Muscle of leg (tissue), 11 donors: ENCODE results near the gene COL23A1. TPM values are rescaled to one million over a fixed set of nuclear protein-coding genes. Genes with fewer than 3 reads are reported as not detected.

Experiments used
- DNase-seq: peaks from one replicate; pipeline ENCODE4 v3.0.0; 2013
- H3K27ac ChIP-seq: one replicate; pipeline ENCODE4 v1.5.1; 2013; ENCODE audit warnings: mild to moderate bottlenecking, low read length, control low read depth
- H3K27me3 ChIP-seq: one replicate; pipeline ENCODE4 v1.6.1; 2013; ENCODE audit warnings: low read length; ENCODE audit not compliant: control insufficient read depth, insufficient read depth
- H3K36me3 ChIP-seq: one replicate; pipeline ENCODE4 v1.6.1; 2013; ENCODE audit warnings: low read length; ENCODE audit not compliant: control insufficient read depth, insufficient read depth
- H3K4me1 ChIP-seq: one replicate; pipeline ENCODE4 v1.6.1; 2013; ENCODE audit warnings: low read length; ENCODE audit not compliant: control insufficient read depth, insufficient read depth
- H3K4me3 ChIP-seq: one replicate; pipeline ENCODE4 v1.5.1; 2013; ENCODE audit warnings: low read length, control low read depth
- H3K9me3 ChIP-seq: replicated peaks from 2 replicates; pipeline ENCODE4 v1.6.1; 2013; ENCODE audit warnings: low read depth, low read length; ENCODE audit not compliant: control insufficient read depth
- WGBS: methylation state at CpG from one replicate; pipeline ENCODE4 v1.1.5; 2013; ENCODE audit warnings: missing lambda C conversion rate; ENCODE audit not compliant: insufficient coverage; 5-methylcytosine and 5-hydroxymethylcytosine counted together
- polyA plus RNA-seq, 8 donors: library from polyadenylated mRNA; unstranded; fragments of 120-200 nt; gene quantifications; one replicate each; pipeline versions ENCODE4 v1.2.1 to v1.2.3, GENCODE V29; 2013; ENCODE audit warnings: inconsistent platforms in 1 of 8, low replicate concordance in 1 of 8; ENCODE audit not compliant: insufficient read length in 8 of 8, insufficient read depth in 1 of 8
- total RNA-seq: library from RNA; stranded (reverse); fragments of 120-200 nt; gene quantifications from one replicate; pipeline ENCODE4 v1.2.4, GENCODE V29; 2013

Gene COL23A1
- total and polyA plus RNA-seq, 9 donors: 1.3 to 5.1 (median 3.0) TPM

- Histone ChIP-seq H3K36me3 (no peaks in the 10 kb centered on the region), H3K4me1 (peaks cover 10% of the 10 kb centered on the region), H3K27ac (no peak overlapping the region), H3K9me3 (no peaks in the 10 kb centered on the region), H3K4me3 (no peak overlapping the region), H3K27me3 (peaks cover 6% of the 10 kb centered on the region)
- DNase-seq: no peak
- WGBS: 77% methylated on average over 7 of the region's 12 CpGs
Observed at GRCh38 chr5:178547052-178547666, 43.0 kb downstream of the COL23A1 start.

GRCh38 chr5:178546675-178547033 is 43.5 kb downstream of the COL23A1 start:
- no peak overlapping the region for H3K27ac ChIP-seq
- DNase-seq: no peak
- no peaks in the 10 kb centered on the region for H3K9me3 ChIP-seq
- peaks cover 3% of the 10 kb centered on the region for H3K27me3 ChIP-seq
- H3K4me3 ChIP-seq: no peak overlapping the region
- peaks cover 10% of the 10 kb centered on the region for H3K4me1 ChIP-seq
- WGBS: 86% methylated on average over 9 of the region's 9 CpGs
- H3K36me3 ChIP-seq: no peaks in the 10 kb centered on the region

- Histone ChIP-seq H3K4me1 (peaks cover 6% of the 10 kb centered on the region), H3K4me3 (no peak overlapping the region), H3K27ac (no peak overlapping the region), H3K27me3 (no peaks in the 10 kb centered on the region), H3K9me3 (no peaks in the 10 kb centered on the region), H3K36me3 (no peaks in the 10 kb centered on the region)
- WGBS: 92% methylated on average over 12 of the region's 16 CpGs
- no peak for DNase-seq
Observed at GRCh38 chr5:178545941-178546674, 44.1 kb downstream of the COL23A1 start.

- no peak for DNase-seq
- 61% methylated on average over 7 of the region's 9 CpGs for WGBS
- no peaks in the 10 kb centered on the region for H3K27me3 ChIP-seq
- H3K27ac ChIP-seq: no peak overlapping the region
- no peak overlapping the region for H3K4me3 ChIP-seq
- H3K36me3 ChIP-seq: no peaks in the 10 kb centered on the region
- no peaks in the 10 kb centered on the region for H3K9me3 ChIP-seq
- peaks cover 6% of the 10 kb centered on the region for H3K4me1 ChIP-seq
Observed at GRCh38 chr5:178545176-178545575, 45.0 kb downstream of the COL23A1 start.

- WGBS: 94% methylated on average over 22 of the region's 22 CpGs
- Histone ChIP-seq H3K4me3 (no peak overlapping the region), H3K27ac (no peak overlapping the region), H3K9me3 (no peaks in the 10 kb centered on the region), H3K36me3 (no peaks in the 10 kb centered on the region), H3K4me1 (peaks cover 6% of the 10 kb centered on the region), H3K27me3 (no peaks in the 10 kb centered on the region)
- no peak for DNase-seq
Observed at GRCh38 chr5:178544166-178544834, 45.9 kb downstream of the COL23A1 start.

- Histone ChIP-seq H3K4me1 (peaks cover 3% of the 10 kb centered on the region), H3K9me3 (no peaks in the 10 kb centered on the region), H3K27ac (no peak overlapping the region), H3K36me3 (no peaks in the 10 kb centered on the region), H3K27me3 (no peaks in the 10 kb centered on the region), H3K4me3 (no peak overlapping the region)
- DNase-seq: peak; percentile 78
- WGBS: 13% methylated on average over 4 of the region's 7 CpGs
Observed at GRCh38 chr5:178542455-178542854, 47.7 kb downstream of the COL23A1 start.

- WGBS: 95% methylated on average over 4 of the region's 6 CpGs
- DNase-seq: no peak
- Histone ChIP-seq H3K4me3 (no peak overlapping the region), H3K27ac (no peak overlapping the region), H3K4me1 (no peaks in the 10 kb centered on the region), H3K27me3 (no peaks in the 10 kb centered on the region), H3K9me3 (no peaks in the 10 kb centered on the region), H3K36me3 (no peaks in the 10 kb centered on the region)
Observed at GRCh38 chr5:178540526-178540925, 49.7 kb downstream of the COL23A1 start.

GRCh38 chr5:178538741-178539229 is 51.4 kb downstream of the COL23A1 start:
- no peak for DNase-seq
- Histone ChIP-seq H3K4me3 (no peak overlapping the region), H3K4me1 (no peaks in the 10 kb centered on the region), H3K27me3 (no peaks in the 10 kb centered on the region), H3K27ac (no peak overlapping the region), H3K9me3 (no peaks in the 10 kb centered on the region), H3K36me3 (no peaks in the 10 kb centered on the region)
- WGBS: 65% methylated on average over 3 of the region's 7 CpGs

GRCh38 chr5:178537467-178538371 is 52.5 kb downstream of the COL23A1 start:
- no peak for DNase-seq

More at GRCh38 chr5:178537467-178538371, 52.5 kb downstream of the COL23A1 start:
- WGBS: 79% methylated on average over 26 of the region's 31 CpGs
- H3K4me3 ChIP-seq: no peak overlapping the region
- no peaks in the 10 kb centered on the region for H3K4me1 ChIP-seq
- H3K27ac ChIP-seq: no peak overlapping the region
- H3K36me3 ChIP-seq: no peaks in the 10 kb centered on the region
- H3K9me3 ChIP-seq: no peaks in the 10 kb centered on the region
- peaks cover 2% of the 10 kb centered on the region for H3K27me3 ChIP-seq
